22Rv1 (cell line): Measurements from ENCODE around the gene PLD5.

Source experiments
- ZFX ChIP-seq: fragments of 450-650 bp; IDR thresholded peaks from 2 replicates; pipeline ENCODE4 v1.6.1; 2017; ENCODE audit warnings: antibody characterized with exemption, borderline replicate concordance
- TF ChIP-seq, protein P1 (sequence below): fragments of 450-650 bp; IDR thresholded peaks from 2 replicates; pipeline ENCODE4 v1.5.1; 2017; ENCODE audit warnings: mild to moderate bottlenecking

DNA sequence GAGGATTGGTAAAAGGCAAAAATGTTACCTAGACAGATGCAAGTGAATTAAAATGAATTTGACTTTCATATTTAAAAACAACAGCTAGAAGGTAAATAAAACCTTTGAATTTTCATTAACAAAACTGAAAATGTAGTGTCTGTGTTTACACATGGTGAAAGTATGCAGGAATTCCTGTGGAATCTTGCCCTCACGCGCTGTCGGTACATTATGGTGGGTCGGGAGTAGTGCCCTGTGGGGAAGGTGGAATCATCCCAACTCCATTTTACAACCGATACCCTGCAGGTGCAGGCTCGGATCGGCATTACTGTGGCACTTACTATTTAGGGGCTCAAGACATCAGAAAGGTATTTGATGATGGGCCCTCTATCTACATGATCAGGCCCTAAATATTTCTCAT lies 328.4 kb downstream of the PLD5 start:
- TF ChIP-seq, protein P1, sequence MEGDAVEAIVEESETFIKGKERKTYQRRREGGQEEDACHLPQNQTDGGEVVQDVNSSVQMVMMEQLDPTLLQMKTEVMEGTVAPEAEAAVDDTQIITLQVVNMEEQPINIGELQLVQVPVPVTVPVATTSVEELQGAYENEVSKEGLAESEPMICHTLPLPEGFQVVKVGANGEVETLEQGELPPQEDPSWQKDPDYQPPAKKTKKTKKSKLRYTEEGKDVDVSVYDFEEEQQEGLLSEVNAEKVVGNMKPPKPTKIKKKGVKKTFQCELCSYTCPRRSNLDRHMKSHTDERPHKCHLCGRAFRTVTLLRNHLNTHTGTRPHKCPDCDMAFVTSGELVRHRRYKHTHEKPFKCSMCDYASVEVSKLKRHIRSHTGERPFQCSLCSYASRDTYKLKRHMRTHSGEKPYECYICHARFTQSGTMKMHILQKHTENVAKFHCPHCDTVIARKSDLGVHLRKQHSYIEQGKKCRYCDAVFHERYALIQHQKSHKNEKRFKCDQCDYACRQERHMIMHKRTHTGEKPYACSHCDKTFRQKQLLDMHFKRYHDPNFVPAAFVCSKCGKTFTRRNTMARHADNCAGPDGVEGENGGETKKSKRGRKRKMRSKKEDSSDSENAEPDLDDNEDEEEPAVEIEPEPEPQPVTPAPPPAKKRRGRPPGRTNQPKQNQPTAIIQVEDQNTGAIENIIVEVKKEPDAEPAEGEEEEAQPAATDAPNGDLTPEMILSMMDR: no peak
- no peak for TF ChIP-seq ZFX
